ENCODE measurements around the gene RGS7.
"Not testable (repeated sequence)": the region's sequence is repeated elsewhere in the genome, so short reads cannot be mapped to it uniquely, and the experiment has no call there.

RGS7 gene

DNA sequence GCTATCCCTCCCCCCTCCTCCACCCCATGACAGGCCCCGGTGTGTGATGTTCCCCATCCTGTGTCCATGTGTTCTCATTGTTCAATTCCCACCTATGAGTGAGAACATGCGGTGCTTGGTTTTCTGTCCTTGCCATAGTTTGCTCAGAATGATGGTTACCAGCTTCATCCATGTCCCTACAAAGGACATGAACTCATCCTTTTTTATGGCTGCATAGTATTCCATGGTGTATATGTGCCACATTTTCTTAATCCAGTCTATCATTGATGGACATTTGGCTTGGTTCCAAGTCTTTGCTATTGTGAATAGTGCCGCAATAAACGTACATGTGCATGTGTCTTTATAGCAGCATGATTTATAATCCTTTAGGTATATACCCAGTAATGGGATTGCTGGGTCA, 461.6 kb downstream of the RGS7 start:
- not testable (repeated sequence) for DNase-seq

DNA sequence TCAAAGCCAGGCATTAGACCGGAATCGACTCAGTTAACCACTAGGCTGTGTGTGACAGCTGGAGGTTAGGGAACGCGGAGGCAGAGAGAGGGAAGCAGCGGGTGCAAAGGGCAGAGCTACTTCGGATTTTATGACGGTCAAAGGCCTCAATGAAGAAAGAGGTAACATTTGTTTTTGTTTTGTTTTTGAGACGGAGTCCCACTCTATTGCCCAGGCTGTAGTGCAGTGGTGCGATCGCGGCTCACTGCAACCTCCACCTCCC, 468.3 kb downstream of the RGS7 start:
- no peak for DNase-seq

DNA sequence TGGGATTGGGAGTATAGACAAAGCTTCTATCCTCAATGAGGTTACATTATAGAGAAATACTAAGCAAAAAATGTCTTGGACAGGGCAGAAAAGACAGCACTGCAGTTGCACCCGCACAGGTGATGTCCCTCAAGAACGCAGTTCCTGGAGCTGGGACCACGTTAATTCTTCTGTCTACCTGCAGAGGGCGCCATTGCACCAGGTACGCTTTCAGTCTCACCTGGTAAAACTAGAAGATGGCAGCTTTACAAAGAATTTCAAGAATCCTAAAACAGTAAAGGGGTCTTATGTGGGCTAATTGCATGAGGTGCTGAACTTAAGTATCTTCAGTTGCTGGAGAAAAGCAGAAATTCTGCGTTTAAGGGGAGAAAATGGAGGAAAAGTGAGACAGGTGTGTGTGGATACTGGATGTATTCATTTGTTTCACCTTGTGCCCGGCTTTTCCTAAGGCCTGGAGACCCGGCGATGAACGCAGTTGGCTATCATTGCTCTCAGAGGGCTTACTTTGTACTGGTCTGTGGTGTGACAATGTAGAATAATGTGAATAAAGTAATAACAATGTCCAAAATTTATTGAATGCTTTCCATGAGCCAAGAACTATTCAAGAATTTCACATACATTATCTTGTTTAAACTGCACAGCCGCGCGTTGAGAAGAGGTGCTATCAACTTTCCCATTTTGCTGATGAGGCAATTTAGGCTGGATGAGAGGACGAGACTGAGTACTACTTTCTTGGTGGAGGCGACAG, 468.8 kb downstream of the RGS7 start:
- DNase-seq, result peak; percentile 30

DNA sequence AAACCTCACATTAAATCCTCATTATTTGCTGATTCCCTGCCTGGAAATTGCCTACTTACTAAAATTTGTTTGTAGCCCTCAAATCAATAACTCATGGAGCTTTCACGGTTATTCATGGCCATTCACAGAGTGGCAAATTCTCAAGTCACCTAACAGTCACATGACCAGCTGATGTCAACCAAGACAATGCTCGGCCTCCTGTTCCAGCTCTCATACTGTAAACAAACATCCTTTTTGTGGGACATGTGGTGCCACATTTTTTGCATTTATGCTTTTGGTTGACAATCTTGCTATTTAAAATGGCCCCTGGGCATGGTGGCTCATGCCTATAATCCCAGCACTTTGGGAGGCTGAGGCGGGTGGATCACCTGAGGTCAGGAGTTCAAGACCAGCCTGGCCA, 473.5 kb downstream of the RGS7 start:
- no peak for DNase-seq

DNA sequence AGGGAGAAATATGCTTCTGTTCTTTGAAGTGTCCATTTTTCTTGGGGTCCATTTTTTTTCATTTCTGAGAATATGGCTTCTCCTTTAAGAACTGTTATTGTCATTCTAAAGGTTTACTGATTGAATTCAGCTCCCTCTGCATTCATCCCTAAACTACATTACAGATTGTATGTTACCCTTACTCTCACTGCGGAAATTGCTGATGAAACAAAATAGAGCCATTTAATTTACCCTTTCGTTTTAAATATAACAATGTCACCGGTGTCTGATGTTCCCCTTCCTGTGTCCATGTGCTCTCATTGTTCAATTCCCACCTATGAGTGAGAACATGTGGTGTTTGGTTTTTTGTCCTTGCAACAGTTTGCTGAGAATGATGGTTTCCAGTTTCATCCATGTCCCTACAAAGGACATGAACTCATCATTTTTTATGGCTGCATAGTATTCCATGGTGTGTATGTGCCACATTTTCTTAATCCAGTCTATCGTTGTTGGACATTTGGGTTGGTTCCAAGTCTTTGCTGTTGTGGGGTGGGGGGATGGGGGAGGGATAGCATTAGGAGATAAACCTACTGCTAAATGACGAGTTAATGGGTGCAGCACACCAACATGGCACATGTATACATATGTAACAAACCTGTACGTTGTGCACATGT, 474.2 kb downstream of the RGS7 start:
- not testable (repeated sequence) for DNase-seq

DNA sequence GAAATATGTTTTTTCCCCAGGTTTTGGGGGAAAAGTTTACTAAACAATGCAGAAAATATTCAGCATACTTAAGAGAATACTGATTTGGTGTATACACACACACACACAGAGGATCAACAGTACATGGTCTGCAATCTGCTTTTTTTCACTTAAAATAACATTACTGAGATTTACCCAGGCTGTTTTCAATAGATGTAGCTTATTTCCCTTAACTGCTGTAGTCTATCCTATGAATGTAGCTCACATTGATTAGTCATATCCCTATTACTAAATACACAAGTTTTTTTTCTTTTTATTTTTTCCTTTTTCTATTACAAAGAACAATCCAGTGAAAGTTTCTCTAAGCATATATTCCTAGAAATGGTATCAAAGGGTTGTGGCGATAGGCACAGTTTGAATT, 478.4 kb downstream of the RGS7 start:
- DNase-seq, result no peak

DNA sequence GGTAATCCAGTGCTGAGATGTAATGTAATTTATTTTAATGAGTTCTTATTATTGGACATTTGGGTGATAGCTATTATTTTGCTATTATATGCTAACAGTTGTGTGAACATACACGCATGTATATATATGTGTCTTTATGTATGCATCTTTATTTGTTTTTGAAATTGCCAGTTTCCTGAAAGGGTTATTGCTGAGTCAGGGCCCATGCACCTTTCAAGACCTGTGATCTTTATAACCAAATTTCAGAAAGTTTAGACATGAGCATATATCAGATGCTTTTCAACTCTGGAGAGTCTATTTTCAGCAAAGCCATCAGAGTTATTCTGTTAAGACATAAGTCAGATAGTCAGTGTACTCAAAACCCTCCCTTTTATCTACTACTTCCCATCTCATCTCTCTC, 479.4 kb downstream of the RGS7 start:
- DNase-seq, result no peak

DNA sequence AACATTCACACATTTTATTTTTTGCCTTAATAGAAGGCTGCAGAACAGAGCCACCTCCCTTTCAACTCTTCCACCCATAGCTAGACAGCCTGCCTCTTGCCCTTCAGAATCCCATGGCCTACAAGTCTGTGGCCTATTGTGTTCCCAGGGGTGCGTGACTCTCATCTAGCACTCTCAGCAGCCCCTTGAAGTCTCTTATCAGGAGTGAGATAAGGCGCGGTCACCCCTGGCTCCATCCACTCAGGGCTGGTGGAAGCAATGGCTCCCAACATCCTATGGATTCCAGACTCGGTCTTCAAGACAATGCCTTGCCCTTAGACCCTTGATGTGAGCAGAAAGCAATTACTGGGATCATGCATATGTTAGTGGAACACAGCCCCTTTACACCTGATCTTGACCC, 480.9 kb downstream of the RGS7 start:
- DNase-seq, result no peak

DNA sequence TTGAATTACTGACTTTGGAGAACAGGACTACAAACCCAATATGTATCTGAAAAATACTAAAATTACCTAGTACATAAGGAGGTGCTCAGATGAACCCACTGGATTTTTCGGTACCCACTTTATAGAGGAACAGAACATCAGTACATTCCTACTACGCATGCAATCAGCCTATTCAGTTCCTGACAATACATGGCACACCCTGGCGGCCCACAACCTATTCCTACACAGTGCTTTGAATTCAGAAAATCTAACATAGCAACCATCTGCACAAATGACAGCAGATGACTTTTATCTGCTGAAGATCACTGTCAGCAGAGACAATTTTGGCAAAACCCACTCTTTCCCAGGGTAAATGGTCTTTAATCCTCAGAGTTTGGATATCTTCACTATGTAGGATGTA, 487.9 kb downstream of the RGS7 start:
- DNase-seq, result no peak

DNA sequence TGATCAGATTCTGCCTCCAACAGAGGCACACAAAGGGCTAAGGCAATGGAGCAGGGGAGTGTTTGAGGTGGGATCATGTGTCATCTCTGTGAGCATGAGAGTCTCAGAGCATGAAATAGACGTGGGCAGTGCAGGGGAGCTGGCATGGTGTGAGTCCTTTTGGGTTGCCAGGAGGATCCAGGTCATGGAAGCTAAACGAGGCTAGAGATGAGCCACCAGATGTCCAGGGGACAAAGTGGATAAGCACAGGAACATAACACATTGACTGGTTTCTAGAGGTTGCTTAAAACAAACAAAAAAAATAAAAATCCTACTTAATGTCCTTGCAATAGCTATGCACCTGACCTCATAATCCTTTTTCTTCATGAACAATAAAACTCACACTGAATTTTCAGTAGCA, 490.3 kb downstream of the RGS7 start:
- DNase-seq, result no peak

DNA sequence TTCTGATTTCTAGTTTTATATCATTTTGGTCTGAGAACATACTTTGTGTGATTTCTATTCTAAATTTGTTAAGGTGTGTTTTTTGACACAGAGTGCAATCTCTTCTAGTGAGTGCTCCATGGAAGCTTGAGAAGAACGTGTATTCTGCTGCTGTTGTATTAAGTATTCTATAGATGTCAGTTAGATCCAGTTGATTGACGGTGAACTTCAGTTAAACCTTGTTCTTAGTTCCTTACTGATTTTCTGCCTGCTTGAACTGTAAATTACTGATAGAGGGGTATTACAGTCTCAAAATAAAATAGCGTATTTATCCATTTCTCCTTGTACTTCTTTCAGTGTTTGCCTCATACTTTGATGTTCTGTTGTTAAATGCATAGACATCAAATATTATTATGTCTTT, 497.0 kb downstream of the RGS7 start:
- no peak for DNase-seq

DNA sequence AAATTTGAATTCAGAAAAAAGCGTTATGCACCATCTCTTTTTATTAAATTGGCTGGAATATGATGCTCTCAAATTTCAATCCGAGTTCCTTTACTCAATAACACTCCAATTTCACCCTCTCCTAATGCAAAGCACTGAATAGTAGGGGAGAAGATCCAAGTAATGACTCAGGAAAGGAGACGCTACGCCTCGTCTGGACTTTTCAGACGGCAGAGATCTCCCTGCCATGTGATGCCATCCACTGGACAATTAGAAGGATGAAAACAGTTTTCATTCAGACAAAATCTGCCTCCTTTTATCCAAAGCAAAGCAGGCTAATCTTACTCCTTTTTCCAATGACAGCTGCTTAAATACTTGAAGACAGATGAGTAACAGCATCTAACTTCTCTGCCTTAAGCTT, 502.6 kb downstream of the RGS7 start:
- DNase-seq, result no peak

DNA sequence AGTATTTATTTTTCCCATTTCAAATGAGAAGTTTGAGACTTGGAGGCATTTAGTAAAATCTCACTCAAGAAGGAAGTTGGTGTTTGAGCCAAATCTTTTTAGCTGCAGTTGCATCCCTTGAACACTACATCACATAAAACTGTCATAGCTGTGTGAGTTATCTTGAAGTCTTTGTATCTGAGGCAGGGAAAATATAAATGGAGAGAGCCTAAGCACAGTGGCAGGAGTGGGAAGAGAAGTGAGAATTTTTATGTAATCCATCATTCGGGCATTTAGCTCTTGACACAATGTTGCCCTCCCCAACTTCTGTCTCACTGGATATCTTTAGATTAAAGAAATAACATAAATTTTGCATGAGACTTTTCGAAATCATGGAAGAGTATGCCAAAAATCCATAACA, 509.7 kb downstream of the RGS7 start:
- no peak for DNase-seq

DNA sequence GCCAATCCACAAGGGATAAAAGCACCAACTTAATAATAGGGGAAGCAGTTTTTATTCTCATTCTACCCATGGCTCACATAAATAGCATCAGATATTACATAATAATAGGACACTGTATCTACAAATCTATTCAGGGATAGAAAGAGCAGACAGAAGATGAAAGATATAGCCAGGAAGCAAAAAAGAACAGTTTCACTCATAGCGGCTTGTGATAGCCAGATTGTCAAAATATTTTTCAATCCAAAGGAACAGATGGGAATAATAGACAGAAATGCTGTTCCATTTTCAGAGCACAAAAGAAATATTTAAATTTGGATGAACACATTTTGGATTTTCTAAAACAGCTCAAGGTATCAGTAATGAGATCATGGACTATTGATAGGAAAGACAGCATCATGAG, 512.5 kb downstream of the RGS7 start:
- DNase-seq, result no peak

DNA sequence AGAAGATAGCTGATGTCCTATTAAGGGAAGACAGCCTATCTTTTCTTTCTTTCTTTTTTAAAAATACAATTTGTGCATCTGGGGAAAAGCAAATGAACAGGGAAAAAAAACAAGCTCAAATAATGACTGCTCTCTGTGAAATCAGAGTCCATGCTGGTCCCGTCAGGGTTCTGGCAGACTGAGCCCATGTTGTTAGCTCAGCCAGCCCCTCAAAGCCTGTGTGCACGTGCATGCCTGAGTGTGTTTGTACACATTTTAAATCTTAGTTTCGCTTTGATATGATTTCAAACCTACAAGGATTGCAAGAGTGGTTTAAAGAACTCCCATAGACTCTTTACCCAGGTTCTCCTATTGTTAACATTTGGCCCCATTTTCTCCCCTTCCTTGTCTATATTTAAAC, 513.2 kb downstream of the RGS7 start:
- DNase-seq, result no peak

DNA sequence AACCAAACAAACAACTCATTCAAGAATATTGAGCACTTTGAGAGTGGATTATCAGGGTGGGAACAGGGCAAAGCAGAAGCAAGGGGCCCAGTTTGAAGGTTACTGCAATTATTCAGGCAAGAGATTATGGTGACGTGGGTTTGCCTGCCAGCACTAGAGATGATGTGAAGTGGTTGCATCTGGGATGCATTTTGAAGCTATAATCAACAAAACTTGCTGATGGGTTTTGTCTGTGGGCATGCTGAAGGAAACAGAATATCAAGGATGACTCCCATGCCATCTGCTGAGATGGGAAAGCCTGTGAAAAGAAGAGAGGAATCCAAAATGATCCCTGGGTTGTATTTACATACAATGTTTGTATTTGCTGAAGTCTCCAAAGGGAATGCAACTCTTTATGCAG, 520.7 kb downstream of the RGS7 start:
- DNase-seq, result no peak

DNA sequence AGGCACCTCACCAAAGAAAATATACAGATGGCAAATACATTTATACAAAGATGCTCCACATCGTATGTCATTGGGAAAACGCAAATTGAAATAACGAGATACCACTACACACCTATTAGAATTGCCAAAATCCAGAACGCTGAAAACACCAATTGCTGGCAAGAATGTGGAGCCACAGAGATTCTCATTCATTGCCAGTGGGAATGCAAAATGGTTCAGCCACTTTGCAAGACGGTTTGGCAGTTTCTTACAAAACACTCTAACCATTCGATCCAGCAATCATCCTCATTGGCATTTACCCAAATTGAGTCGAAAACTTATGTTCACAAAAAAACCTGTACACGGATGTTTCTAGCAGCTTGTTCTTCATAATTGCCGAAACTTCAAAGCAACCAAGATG, 521.7 kb downstream of the RGS7 start:
- no peak for DNase-seq

DNA sequence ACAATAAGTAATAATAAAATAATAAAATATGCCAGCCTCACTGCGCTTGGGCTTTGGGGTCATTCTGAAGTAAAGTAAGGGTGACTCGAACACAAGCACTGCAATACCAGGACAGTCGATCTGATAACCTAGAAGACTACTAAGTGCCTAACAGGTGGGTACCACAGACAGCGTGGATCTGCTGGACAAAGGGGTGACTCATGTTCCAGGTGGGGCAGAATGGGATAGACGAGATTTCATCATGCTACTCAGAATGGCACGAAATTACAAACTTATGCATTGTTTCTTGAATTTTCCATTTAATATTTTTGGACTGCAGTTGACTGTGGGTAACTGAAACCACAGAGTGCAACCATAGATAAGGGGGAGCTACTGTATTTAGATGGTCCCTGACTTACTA, 523.9 kb downstream of the RGS7 start:
- DNase-seq, result no peak

DNA sequence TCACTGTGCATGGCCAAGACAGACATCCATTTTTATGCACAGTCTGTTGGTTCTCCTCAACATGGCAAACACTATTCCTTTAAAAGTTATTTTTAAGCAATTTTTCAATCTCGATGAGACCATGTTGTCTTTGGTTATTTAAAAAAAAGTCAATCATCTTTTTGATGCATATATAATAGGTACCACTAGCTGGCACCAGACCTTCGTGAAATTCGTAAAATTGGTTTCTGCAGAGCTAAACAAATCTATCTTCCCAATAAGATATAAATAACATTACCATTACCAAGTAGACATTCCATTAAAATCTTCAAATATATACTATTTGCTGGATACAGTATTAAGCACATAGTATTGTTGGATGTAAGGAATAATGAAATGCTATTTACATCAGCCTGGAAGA, 525.1 kb downstream of the RGS7 start:
- no peak for DNase-seq

DNA sequence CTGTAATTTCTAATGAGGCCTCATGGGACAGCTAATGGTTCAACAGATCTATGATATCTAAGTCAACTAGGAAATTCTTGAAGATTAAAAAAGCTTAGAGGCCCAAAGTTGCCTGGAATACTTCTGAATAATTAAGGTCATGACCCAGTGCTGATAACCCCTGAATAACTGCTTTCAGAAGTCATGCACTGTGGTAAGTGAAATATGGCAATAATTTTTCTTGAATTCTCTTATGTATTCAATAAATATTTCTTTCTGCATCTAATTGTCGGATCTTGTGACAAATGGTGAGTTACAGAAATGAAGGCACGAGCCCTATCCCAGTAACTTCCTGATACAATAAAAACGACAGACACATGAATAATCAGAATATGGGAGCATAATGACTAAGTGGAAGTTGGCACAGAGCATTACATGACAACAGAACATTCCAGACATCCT, 525.8 kb downstream of the RGS7 start:
- no peak for DNase-seq

DNA sequence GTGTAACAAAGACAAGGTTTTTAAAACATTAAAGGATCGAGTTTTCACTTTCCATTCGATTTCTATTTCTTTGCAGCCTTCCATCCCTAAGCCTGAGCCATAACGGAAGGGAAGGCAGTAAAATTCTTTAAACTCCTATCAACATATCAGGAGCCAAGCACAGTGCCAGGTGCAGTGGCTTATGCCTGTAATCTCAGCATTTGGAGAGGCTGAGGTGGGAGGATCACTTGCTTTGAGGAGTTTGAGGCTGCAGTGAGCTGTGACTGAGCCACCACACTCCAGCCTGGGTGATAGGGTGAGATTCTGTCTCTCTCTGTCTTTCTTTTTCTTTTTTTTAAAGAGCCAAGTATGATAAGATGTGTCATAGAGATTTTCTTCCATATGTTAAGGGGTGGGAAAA, 527.5 kb downstream of the RGS7 start:
- DNase-seq, result no peak

DNA sequence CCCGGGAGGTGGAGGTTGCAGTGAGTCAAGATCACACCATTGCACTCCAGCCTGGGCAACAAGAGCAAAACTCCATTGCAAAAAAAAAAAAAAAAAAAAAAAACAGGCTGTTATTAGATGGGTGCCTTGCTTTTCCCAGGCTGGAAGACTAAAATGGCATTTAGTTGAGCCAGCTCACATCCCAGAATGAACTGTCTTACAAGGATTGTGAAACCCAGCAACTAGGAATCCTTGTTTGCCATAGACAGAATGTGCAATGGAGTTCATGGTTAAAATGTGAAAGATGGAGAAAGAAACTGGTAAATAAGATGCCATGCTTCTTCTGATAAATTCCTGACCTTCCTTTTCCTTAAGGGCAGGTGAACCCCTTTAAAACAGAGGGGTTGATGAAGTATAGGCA, 529.2 kb downstream of the RGS7 start:
- no peak for DNase-seq

DNA sequence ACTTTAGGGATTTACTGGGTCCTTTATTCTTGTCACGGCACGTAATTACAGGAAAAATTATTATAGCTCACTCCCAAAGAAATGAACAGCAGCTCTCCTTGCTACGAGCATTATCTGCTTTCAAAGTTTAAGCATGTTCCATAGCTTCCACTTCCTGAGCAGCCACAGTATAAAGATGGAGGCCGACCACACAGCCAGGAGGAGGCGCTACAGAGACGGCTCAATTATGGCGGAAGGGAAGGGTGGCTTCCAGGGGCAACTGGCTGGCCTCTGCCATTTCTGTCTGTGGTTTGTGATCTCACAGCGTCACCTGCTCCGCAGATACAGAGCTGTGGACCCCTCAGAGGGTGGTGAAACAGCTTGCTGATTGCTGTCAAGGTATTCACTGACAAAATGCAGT, 532.8 kb downstream of the RGS7 start:
- no peak for DNase-seq

DNA sequence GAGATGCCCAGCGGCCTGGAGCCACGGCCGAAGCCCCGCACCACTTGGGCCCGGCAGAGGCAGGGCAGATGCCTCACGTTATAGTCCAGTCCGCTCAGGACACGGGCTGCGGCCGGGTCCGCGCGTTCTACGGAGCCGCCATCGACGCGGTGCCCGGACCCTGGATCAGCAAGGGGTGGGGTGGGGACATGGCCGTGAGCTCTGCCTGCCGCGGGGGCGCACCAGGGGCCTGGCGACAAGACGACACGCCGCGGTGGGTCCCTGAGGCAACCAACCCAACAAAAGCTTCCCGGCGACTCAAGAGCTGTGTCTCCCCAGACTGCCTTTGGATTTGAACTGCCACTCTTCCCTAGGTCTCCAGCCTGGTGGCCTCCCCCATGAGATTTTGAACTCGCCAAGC, 533.6 kb downstream of the RGS7 start:
- DNase-seq, result no peak

DNA sequence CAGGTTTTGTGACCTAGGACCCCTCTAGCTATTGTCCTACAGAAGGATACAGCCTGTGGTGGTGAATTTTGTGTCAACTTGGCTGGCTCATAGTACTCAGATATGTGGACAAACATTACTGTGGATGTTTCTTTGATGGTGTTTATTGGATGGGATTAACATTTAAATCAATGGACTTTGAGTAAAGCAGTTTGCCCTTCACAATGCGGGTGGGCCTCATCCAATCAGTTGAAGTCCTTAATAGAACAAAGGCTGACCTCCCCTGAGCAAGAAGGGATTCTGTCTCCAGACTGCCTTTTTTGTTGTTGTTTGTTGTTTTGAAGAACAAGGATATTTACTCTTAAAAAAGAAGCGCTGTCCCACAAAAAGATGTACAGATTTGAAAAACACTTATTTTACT, 535.1 kb downstream of the RGS7 start:
- DNase-seq, result no peak
